K562 (cell line): ENCODE data around the gene TM4SF5. TPM values are rescaled to one million over a fixed set of nuclear protein-coding genes. Genes with fewer than 3 reads are reported as not detected.

Experiments
- ATAC-seq: fragments of 200-7000 bp; cut with Tn5 transposase; 3 replicates; pipeline ENCODE4 v1.9.1; 2020; ENCODE audit warnings: moderate library complexity
- BruUV-seq: library from RNA; stranded (reverse); fragments of 400-500 nt; replicated peaks from 2 replicates; lab custom pipeline; 2021; lab: Mats Ljungman, UMichigan
- CTCF ChIA-PET: fragments of 300-600 bp; formaldehyde crosslinking; extraction: SDS; loops from one replicate; lab custom pipeline; 2021; ENCODE audit warnings: low intra/inter-chr PET ratio; lab: Yijun Ruan, JAX
- POLR2A ChIA-PET: fragments of 300-600, 350-650 bp; sonication (Branson Sonifier 250); formaldehyde crosslinking; extraction: SDS; loops from one replicate; lab custom pipeline; 2021; ENCODE audit warnings: antibody characterized with exemption, inconsistent platforms; lab: Yijun Ruan, JAX
- DNase-seq, 4 experiments: peaks; one replicate each; pipeline versions ENCODE4 v3.0.0 to v3.0.0-alpha.2; 2011 to 2018; ENCODE audit warnings: low spot score in 3 of 4, mixed read lengths in 3 of 4; ENCODE audit errors: extremely low read depth in 1 of 4
- FAIRE-seq: peaks from 2 replicates; lab custom pipeline; 2011; peaks lifted over from hg19 to GRCh38; lab: Jason Lieb, UNC
- H2AFZ ChIP-seq: 2 replicates; pipeline ENCODE4 v1.6.0; 2011; ENCODE audit warnings: low read depth, low read length, control low read depth, inconsistent platforms
- H3K27ac ChIP-seq: fragments of 200-600 bp; 3 replicates; pipeline ENCODE4 v1.8.0; 2011; ENCODE audit warnings: low read depth, mild to moderate bottlenecking, control low read depth, inconsistent platforms, low read length, moderate library complexity, mixed read lengths; ENCODE audit errors: extremely low read depth
- H3K27me3 ChIP-seq, 2 experiments: fragments of 300-600 bp in 1 of 2; 2 replicates in 1 of 2; 3 replicates in 1 of 2; pipeline versions ENCODE4 v1.6.0 to v1.8.0; 2011; ENCODE audit warnings: inconsistent platforms in 2 of 2, low read length in 2 of 2, mild to moderate bottlenecking in 1 of 2, mixed read lengths in 1 of 2, moderate library complexity in 1 of 2; ENCODE audit not compliant: control insufficient read depth in 2 of 2, insufficient read depth in 2 of 2
- H3K36me3 ChIP-seq: fragments of 300-600 bp; 3 replicates; pipeline ENCODE4 v1.8.0; 2011; ENCODE audit warnings: mild to moderate bottlenecking, low read length, inconsistent platforms; ENCODE audit not compliant: control insufficient read depth, insufficient read depth
- H3K4me1 ChIP-seq, 2 experiments: fragments of 200-600 bp in 1 of 2; replicated peaks in 1 of 2; 2 replicates in 1 of 2; 3 replicates in 1 of 2; pipeline versions ENCODE4 v1.5.1 to v1.8.0; 2011; ENCODE audit warnings: inconsistent platforms in 2 of 2, low read length in 2 of 2, mild to moderate bottlenecking in 1 of 2, mixed read lengths in 1 of 2, moderate library complexity in 1 of 2; ENCODE audit not compliant: control insufficient read depth in 2 of 2, insufficient read depth in 2 of 2
- H3K4me2 ChIP-seq: 2 replicates; pipeline ENCODE4 v1.6.1; 2011; ENCODE audit warnings: low read length, control low read depth, inconsistent platforms, mixed read lengths; ENCODE audit not compliant: insufficient read depth
- H3K4me3 ChIP-seq: fragments of 200-600 bp; sonication (generic), shearing (Covaris generic); 2 replicates; pipeline ENCODE4 v1.5.1; 2016; ENCODE audit warnings: control low read depth, inconsistent platforms
- H3K79me2 ChIP-seq: fragments of 200-600 bp; 3 replicates; pipeline ENCODE4 v1.8.0; 2011; ENCODE audit warnings: low read length, inconsistent platforms; ENCODE audit not compliant: control insufficient read depth, insufficient read depth
- H3K9ac ChIP-seq, 2 experiments: 2 replicates each; pipeline versions ENCODE4 v1.6.0 to v1.6.1; 2011; ENCODE audit warnings: low read depth in 2 of 2, low read length in 2 of 2, control low read depth in 1 of 2, inconsistent platforms in 1 of 2, mild to moderate bottlenecking in 1 of 2, mixed read lengths in 1 of 2; ENCODE audit not compliant: insufficient read depth in 1 of 2
- H3K9me1 ChIP-seq: one replicate; pipeline ENCODE4 v1.6.0; 2011; ENCODE audit warnings: inconsistent platforms, mild to moderate bottlenecking, low read length, moderate library complexity; ENCODE audit not compliant: control insufficient read depth, insufficient read depth
- H3K9me3 ChIP-seq: replicated peaks from 2 replicates; pipeline ENCODE4 v1.5.1; 2011; ENCODE audit warnings: low read depth, low read length, inconsistent platforms; ENCODE audit not compliant: control insufficient read depth, insufficient read depth
- H4K20me1 ChIP-seq: replicated peaks from 2 replicates; pipeline ENCODE4 v1.6.1; 2011; ENCODE audit warnings: low read length, inconsistent platforms, mixed read lengths; ENCODE audit not compliant: control insufficient read depth, insufficient read depth
- CBFA2T2 ChIP-seq: fragments of 450-650 bp; conservative IDR thresholded peaks from 2 replicates; pipeline ENCODE4 v1.6.1; 2017; ENCODE audit warnings: mild to moderate bottlenecking
- CBFA2T3 ChIP-seq: fragments of 450-650 bp; IDR thresholded peaks from 2 replicates; pipeline ENCODE4 v1.6.1; 2017
- HMG20B ChIP-seq: fragments of 250-450 bp; sonication (Bioruptor Pico); IDR thresholded peaks from 2 replicates; pipeline ENCODE4 v1.5.0; 2021; ENCODE audit warnings: mild to moderate bottlenecking
- HNRNPL ChIP-seq: fragments of 200-400 bp; formaldehyde crosslinking; IDR thresholded peaks from 2 replicates; pipeline ENCODE4 v1.6.1; 2017; ENCODE audit warnings: low read depth, mild to moderate bottlenecking, low read length
- TAF15 ChIP-seq: fragments of 200-400 bp; formaldehyde crosslinking; IDR thresholded peaks from 2 replicates; pipeline ENCODE4 v1.6.1; 2017; ENCODE audit warnings: mild to moderate bottlenecking, low read depth, low read length, moderate library complexity
- TAL1 ChIP-seq: fragments of 450-650 bp; IDR thresholded peaks from 2 replicates; pipeline ENCODE4 v1.6.1; 2016; ENCODE audit warnings: mild to moderate bottlenecking
- TCF3 ChIP-seq: sonication (generic); formaldehyde crosslinking; IDR thresholded peaks from 2 replicates; pipeline ENCODE4 v1.4.0; 2020; ENCODE audit warnings: mild to moderate bottlenecking, missing genetic modification reagents
- WGBS: fragments of 100-300 bp; shearing (Covaris generic); methylation state at CpG from one replicate; pipeline ENCODE4 v1.1.6; 2016; ENCODE audit warnings: low coverage, mixed read lengths; ENCODE audit not compliant: insufficient coverage; ENCODE audit errors: missing lambda C conversion rate; 5-methylcytosine and 5-hydroxymethylcytosine counted together
- in situ Hi-C: fragments of 300-500 bp; cut with MboI; formaldehyde crosslinking; loops from 4 replicates; pipeline ENCODE4 v1.15.0; 2018; ENCODE audit warnings: inconsistent platforms, mixed read lengths
- intact Hi-C: fragments of 100-400 bp; cut with micrococcal nuclease; formaldehyde crosslinking; loops from 2 replicates; pipeline ENCODE4 v1.14.2; 2022
- polyA plus RNA-seq, 8 experiments: library from polyadenylated mRNA; depleted of rRNA in 4 of 8; stranded (reverse) in 5 of 8; unstranded in 3 of 8; fragments of >200 nt; fragmentation: Nextera tagmentation in 2 of 8; fragmentation: Illumina TruSeq in 1 of 8; extraction: Ambion mirVana in 2 of 8; extraction: Trizol in 1 of 8; gene quantifications; 2 replicates each; pipeline versions ENCODE4 v1.2.1 to v1.2.3, GENCODE V29; 2011 to 2014; ENCODE audit warnings: inconsistent platforms in 1 of 8, missing spikeins in 1 of 8
- total RNA-seq, 7 experiments: library from RNA; depleted of rRNA in 6 of 7; stranded (reverse); fragments of >200 nt in 6 of 7; fragmentation: Illumina TruSeq in 2 of 7; extraction: Trizol in 2 of 7; gene quantifications; 2 replicates each; pipeline versions ENCODE4 v1.2.1 to v1.2.3, GENCODE V29; 2011 to 2021; ENCODE audit warnings: low replicate concordance in 1 of 7

TM4SF5 gene
- total and polyA plus RNA-seq, 9 of the 15 experiments (the other 6 are each of a cell fraction or from before 2014, with no cell fraction given), result not detected

DNA sequence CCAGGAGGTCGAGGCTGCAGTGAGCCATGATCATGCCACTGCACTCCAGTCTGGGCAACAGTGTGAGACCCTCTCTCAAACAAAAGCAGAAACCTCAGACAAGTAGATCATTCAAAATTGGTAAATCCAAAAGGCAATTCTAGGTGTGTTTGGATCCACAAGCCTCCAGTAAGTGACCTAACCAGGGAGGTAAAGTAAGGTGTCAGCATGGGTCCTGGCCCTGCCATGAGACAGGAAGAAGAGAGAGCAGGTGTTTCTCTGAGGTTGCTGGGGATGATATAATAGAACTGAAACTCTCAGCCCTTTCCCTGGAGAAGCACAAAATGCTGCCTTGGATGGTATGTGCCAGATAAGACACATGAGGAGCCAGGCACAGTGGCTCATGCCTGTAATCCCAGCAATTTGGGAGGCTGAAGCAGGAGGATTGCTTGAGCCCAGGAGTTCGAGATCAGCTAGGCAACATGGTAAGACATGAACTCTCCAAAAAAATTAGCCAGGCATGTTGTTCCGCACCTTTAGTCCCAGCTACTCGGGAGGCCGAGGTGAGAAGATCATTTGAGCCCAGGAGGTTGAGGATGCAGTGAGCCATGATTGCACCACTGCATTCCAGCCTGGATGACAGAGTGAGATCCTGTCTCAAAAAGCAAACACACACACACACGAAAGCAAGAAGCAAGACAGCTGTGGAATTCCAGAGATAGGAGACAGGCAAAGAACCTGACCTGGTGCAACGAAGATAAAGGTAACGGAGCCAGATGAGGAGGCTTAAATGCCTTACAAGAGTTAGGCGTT is 6.5 kb downstream of the TM4SF5 start:
- FAIRE-seq (no peak), DNase-seq (no peak), ATAC-seq (no peak)
- Histone ChIP-seq H3K9me3 (no peaks in the 10 kb centered on the region), H3K27me3 (peaks cover 8 to 36% of the 10 kb centered on the region in 2 experiments; a peak in 3 of 5 replicates), H3K4me1 (peaks cover 0 to 7% of the 10 kb centered on the region in 2 experiments; a peak in 3 of 5 replicates), H3K4me2 (no peak overlapping the region), H3K79me2 (no peaks in the 10 kb centered on the region), H4K20me1 (no peaks in the 10 kb centered on the region), H2AFZ (no peak overlapping the region), H3K4me3 (no peak overlapping the region), H3K36me3 (no peaks in the 10 kb centered on the region), H3K9ac (no peak overlapping the region), H3K9me1 (no peaks in the 10 kb centered on the region), H3K27ac (no peak overlapping the region)
- ChIA-PET CTCF (no interaction called here), POLR2A (interaction anchor here (0.6 kb wide), 1 partner anchor 11 kb away, joined by 4 read pairs; the partner anchor contains the start of gene GLTPD2)
- intact Hi-C loops (no loop called here), in situ Hi-C loops (no loop called here)
- TF ChIP-seq TAL1 (peak; percentile 15; the same call in 1 of the 2 replicates), CBFA2T3 (peak; percentile 53), CBFA2T2 (peak; percentile 26; the same call in 1 of the 2 replicates), TCF3 (CRISPR knock-in tag) (peak; percentile 24; the same call in 1 of the 2 replicates), TAF15 (no peak), HMG20B (CRISPR knock-in tag) (no peak), HNRNPL (no peak)
- BruUV-seq, result no TSS peak
- 2% methylated on average over 8 of the region's 9 CpGs for WGBS
